Osteocyte (in vitro differentiated cells): ENCODE results near the gene S100A8. TPM values are rescaled to one million over a fixed set of nuclear protein-coding genes. Genes with fewer than 3 reads are reported as not detected.

Experiments
- DNase-seq: peaks from one replicate; pipeline ENCODE4 v3.0.0; 2021; ENCODE audit warnings: mixed read lengths; ENCODE audit not compliant: unreplicated experiment; ENCODE audit errors: extremely low spot score
- H3K27ac Mint-ChIP-seq: one replicate; pipeline ENCODE4 v1.8.0; 2021; ENCODE audit warnings: mild to moderate bottlenecking, mixed read lengths; ENCODE audit not compliant: unreplicated experiment
- H3K27me3 Mint-ChIP-seq: one replicate; pipeline ENCODE4 v1.8.0; 2021; ENCODE audit warnings: mixed read lengths; ENCODE audit not compliant: unreplicated experiment
- H3K36me3 Mint-ChIP-seq: one replicate; pipeline ENCODE4 v1.8.0; 2021; ENCODE audit warnings: mixed read lengths; ENCODE audit not compliant: unreplicated experiment
- H3K4me1 Mint-ChIP-seq: one replicate; pipeline ENCODE4 v1.8.0; 2021; ENCODE audit warnings: mixed read lengths; ENCODE audit not compliant: unreplicated experiment
- H3K4me3 Mint-ChIP-seq: one replicate; pipeline ENCODE4 v1.8.0; 2021; ENCODE audit warnings: mild to moderate bottlenecking, moderate library complexity, mixed read lengths; ENCODE audit not compliant: unreplicated experiment
- H3K9me3 Mint-ChIP-seq: one replicate; pipeline ENCODE4 v1.8.0; 2021; ENCODE audit warnings: mixed read lengths; ENCODE audit not compliant: unreplicated experiment
- total RNA-seq: library from RNA; stranded (reverse); gene quantifications from 2 replicates; pipeline ENCODE4 v1.2.1, GENCODE V29; 2021
- TF ChIP-seq, protein P1 (sequence below): fragments of 200-600 bp; sonication (generic); IDR thresholded peaks from 2 replicates; pipeline ENCODE4 v1.5.0; 2021; ENCODE audit warnings: antibody characterized with exemption, mild to moderate bottlenecking, moderate library complexity

S100A8 gene
- total RNA-seq, 1 donor from 2014 or later, result not detected

DNA sequence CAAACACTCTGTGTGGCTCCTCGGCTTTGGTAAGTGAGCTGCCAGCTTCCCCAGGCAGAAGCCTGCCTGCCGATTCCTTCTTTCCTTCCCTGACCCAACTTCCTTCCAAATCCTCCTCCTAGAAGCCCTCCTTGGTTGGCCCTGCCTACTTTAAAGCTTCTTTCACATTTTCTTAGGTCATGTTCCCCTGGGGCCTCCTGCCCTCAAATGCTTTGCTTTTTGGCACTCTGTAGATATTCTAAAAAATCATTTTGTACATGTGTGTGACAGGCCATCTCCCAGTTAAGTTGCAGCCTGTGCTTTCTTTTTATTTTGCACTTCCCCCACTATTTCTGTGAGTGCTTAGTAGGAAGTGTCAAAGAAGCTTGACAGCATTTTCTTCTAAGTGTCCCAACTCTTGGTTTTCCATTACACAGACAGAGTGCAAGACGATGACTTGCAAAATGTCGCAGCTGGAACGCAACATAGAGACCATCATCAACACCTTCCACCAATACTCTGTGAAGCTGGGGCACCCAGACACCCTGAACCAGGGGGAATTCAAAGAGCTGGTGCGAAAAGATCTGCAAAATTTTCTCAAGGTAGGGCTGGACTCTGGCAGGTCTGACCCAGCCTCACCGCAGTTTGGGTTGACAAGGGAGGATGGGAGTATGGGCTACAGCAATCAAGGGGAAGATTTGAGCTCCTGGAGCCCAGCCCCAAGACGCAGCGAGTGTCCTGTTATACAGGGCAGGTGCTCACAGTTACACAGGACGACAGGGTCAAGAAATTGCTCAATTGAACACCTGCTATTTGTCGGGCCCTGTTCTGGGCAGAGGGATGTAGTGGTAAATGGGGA, 32.8 kb downstream of the S100A8 start, which contains the start of gene S100A9:
Gene S100A9 (plus strand): TSS at position 2 of the 838 bp plus-strand sequence. CDS start 430 bp downstream, at position 432.
- peak; percentile 59 for DNase-seq
- H3K36me3 Mint-ChIP-seq, result no peaks in the 10 kb centered on the region
- TF ChIP-seq, protein P1, sequence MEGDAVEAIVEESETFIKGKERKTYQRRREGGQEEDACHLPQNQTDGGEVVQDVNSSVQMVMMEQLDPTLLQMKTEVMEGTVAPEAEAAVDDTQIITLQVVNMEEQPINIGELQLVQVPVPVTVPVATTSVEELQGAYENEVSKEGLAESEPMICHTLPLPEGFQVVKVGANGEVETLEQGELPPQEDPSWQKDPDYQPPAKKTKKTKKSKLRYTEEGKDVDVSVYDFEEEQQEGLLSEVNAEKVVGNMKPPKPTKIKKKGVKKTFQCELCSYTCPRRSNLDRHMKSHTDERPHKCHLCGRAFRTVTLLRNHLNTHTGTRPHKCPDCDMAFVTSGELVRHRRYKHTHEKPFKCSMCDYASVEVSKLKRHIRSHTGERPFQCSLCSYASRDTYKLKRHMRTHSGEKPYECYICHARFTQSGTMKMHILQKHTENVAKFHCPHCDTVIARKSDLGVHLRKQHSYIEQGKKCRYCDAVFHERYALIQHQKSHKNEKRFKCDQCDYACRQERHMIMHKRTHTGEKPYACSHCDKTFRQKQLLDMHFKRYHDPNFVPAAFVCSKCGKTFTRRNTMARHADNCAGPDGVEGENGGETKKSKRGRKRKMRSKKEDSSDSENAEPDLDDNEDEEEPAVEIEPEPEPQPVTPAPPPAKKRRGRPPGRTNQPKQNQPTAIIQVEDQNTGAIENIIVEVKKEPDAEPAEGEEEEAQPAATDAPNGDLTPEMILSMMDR, result no peak
- H3K4me1 Mint-ChIP-seq, result no peaks in the 10 kb centered on the region
- H3K27me3 Mint-ChIP-seq, result peaks cover 4% of the 10 kb centered on the region
- H3K9me3 Mint-ChIP-seq, result no peaks in the 10 kb centered on the region
- no peak within 1 kb of the TSS for H3K27ac Mint-ChIP-seq
- no peak within 1 kb of the TSS for H3K4me3 Mint-ChIP-seq

DNA sequence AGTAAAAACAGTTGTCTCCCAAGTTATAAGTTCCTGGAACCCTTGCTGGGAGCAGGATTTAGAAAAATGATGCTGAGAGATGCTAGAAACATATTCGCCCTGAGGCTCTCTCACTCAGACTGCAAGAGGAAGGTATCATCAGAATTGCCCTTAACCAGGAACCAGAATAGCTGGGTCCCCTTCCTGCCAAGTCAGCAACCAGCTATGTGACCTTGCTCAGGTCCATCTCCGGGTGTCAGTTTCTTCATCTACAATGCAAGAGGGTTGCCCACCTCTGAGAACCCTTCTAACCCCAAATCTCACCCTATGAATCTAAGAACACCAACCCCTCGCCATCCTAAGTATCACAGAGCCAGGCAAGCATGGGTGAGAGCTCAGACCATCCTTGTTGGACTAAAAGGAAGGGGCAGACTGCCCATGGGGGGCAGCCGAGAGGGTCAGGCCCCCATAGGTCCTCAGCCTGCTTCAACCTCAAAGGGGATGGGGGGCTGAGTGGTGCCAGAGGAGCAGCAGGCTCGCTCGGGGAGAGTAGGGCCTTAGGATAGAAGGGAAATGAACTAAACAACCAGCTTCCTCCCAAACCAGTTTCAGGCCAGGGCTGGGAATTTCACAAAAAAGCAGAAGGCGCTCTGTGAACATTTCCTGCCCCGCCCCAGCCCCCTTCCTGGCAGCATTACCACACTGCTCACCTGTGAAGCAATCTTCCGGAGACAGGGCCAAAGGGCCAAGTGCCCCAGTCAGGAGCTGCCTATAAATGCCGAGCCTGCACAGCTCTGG, 33.6 kb downstream of the S100A8 start:
- TF ChIP-seq, protein P1, result no peak
- Mint-ChIP-seq H3K4me3 (no peak overlapping the region), H3K36me3 (no peaks in the 10 kb centered on the region), H3K27me3 (peaks cover 6% of the 10 kb centered on the region), H3K27ac (no peak overlapping the region), H3K4me1 (no peaks in the 10 kb centered on the region), H3K9me3 (no peaks in the 10 kb centered on the region)
- DNase-seq, result peak; percentile 60

DNA sequence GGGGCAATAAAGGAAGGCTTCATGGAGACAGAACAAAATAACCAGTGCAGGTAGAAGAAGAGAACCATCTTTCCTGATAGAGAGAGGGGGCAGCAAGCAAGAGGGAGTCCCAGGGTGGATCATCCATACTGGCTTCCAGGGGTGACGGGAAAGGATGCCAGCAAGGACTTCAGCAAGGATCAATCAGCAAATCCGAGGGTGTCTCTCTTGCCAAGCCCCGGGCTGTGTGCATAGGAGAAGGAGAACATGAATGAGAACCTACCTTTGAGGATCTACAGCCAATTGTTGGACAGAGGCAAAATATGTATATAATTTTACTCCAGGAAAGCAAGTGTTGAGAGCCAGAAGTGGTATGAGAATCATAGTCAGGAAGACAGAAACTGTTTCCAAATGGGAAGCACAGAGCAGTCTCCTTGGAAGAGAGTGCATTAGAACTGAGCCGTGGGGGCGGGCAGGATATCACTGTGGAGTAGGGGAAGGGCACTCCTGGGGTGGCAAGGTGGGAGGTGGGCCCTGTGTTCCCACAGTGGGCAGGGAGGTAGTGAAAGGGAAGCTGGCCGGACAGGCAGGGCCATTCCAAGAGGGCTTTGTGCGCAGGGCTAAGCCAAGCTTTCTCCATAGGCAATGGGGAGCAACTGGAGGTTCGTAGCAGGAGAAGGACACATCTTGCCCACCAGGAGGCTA, 34.3 kb downstream of the S100A8 start:
- Mint-ChIP-seq H3K27me3 (peaks cover 6% of the 10 kb centered on the region), H3K27ac (no peak overlapping the region), H3K4me3 (no peak overlapping the region), H3K4me1 (no peaks in the 10 kb centered on the region), H3K36me3 (no peaks in the 10 kb centered on the region), H3K9me3 (no peaks in the 10 kb centered on the region)
- TF ChIP-seq, protein P1, result no peak
- peak; percentile 82 for DNase-seq

DNA sequence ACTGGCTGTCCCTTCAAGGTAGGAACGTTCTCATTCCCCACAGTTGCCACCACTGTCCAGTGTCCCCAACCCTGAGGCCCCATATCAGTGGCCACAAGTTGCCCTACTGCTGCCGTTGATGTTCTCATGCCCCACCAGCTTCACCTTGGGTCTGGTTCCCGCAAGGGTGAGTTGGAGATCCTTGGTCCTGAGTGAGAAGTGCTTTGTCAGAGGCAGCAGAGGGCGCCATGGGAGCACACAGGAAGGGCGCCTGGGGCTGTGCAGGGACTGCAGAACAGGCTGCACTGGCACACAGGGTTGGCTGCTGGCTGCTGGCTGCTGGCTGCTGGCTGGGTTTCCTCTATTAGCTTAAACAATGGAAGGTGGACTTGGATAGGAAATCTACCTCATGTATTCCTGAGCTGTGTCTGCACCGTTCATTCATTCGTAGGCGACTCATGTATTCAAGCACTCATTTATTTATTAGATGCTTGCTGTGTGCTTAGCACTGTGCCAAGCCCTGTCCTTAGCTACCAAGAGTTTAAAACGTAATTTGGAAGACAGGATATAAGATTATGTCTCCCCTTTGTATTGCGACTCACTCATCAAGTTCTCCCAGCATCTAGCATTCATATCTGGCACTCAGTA, 35.3 kb downstream of the S100A8 start:
- Mint-ChIP-seq H3K9me3 (no peaks in the 10 kb centered on the region), H3K27me3 (peaks cover 16% of the 10 kb centered on the region), H3K36me3 (no peaks in the 10 kb centered on the region), H3K4me3 (no peak overlapping the region), H3K27ac (no peak overlapping the region), H3K4me1 (no peaks in the 10 kb centered on the region)
- DNase-seq, result peak; percentile 84
- TF ChIP-seq, protein P1, result peak; percentile 39
